Motor neuron (in vitro differentiated cells): ENCODE data around the gene ATXN10. TPM values are rescaled to one million over a fixed set of nuclear protein-coding genes. Genes with fewer than 3 reads are reported as not detected.
A peak's percentile ranks its signal among the peaks of the same experiment; 100 is the strongest.

Experiments used
- ATAC-seq, 8 experiments: fragments of 200-7000 bp; cut with Tn5 transposase; replicated peaks in 6 of 8; 2 replicates each; pipeline ENCODE4 v1.8.0; 2021; ENCODE audit warnings: mild to moderate bottlenecking in 8 of 8, moderate library complexity in 8 of 8
- H3K27ac ChIP-seq, 2 donors: fragments of 250-450 bp; sonication (Bioruptor Pico); 2 replicates each; pipeline ENCODE4 v1.9.0; 2021; ENCODE audit warnings: antibody characterized with exemption in 2 of 2, mild to moderate bottlenecking in 2 of 2, moderate library complexity in 1 of 2
- H3K4me1 ChIP-seq, 2 donors: fragments of 250-450 bp; sonication (Bioruptor Pico); replicated peaks in 1 of 2; 2 replicates each; pipeline ENCODE4 v1.6.1; 2021; ENCODE audit warnings: antibody characterized with exemption in 2 of 2, mild to moderate bottlenecking in 2 of 2, moderate library complexity in 1 of 2
- H3K4me3 ChIP-seq, 5 donors: fragments of 250-450 bp; sonication (Bioruptor Pico); 2 replicates each; pipeline ENCODE4 v1.9.0; 2021; ENCODE audit warnings: antibody characterized with exemption in 5 of 5, mild to moderate bottlenecking in 5 of 5, moderate library complexity in 4 of 5
- WGBS, 10 experiments: fragments of 450-650 bp; shearing (Covaris generic); methylation state at CpG; one replicate each; pipeline ENCODE4 v1.0.0; 2022; 5-methylcytosine and 5-hydroxymethylcytosine counted together
- in situ Hi-C, 9 experiments: fragments of 400-800 bp; cut with MboI; loops; one replicate each; pipeline ENCODE4 v1.15.0; 2021; ENCODE audit warnings: low sequenced_read_pairs in 9 of 9, low pct_unique_long_range_greater_than_20kb in 2 of 9; ENCODE audit not compliant: unreplicated experiment in 9 of 9
- total RNA-seq, 8 experiments: library from RNA; unstranded; fragments of 300-600 nt; gene quantifications; 2 replicates each; pipeline versions ENCODE4 v1.2.3 to v1.2.4, GENCODE V29; 2022

The ATXN10 gene
- total RNA-seq, 8 experiments from 2014 or later, result 61.1 to 122 (median 89.1) TPM

- Histone ChIP-seq H3K4me1 (peaks cover 50 to 52% of the 10 kb centered on the region in 2 donors), H3K27ac (peak overlapping the region; percentile 72 to 80), H3K4me3 (no peak overlapping the region)
- in situ Hi-C loops, result no loop called here
- 20 to 40% methylated on average over 1 to 5 of the region's 6 CpGs; no CpG with 5 or more reads in 8 of the 10 experiments for WGBS, 10 experiments
- ATAC-seq, result no peak
Measured at GRCh38 chr22:45879552-45879949, 207.9 kb downstream of the ATXN10 start.

- 18 to 73% (median 25%) methylated on average over 3 to 9 of the region's 22 CpGs; no CpG with 5 or more reads in 6 of the 10 experiments for WGBS, 10 experiments
- peak overlapping the region; percentile 72 to 80 for H3K27ac ChIP-seq
- H3K4me1 ChIP-seq, result peaks cover 57 to 59% of the 10 kb centered on the region in 2 donors
- no peak for ATAC-seq
- H3K4me3 ChIP-seq, result no peak overlapping the region
- in situ Hi-C loops, result no loop called here
Measured at GRCh38 chr22:45880091-45880715, 208.6 kb downstream of the ATXN10 start.

- WGBS, 10 experiments, result 0 to 60% (median 2%) methylated on average over 2 to 19 of the region's 49 CpGs; no CpG with 5 or more reads in 5 of the 10 experiments
- in situ Hi-C loops, result no loop called here
- ATAC-seq, result peak; percentile 11 to 60 (median 23)
- peak overlapping the region; percentile 72 to 80 for H3K27ac ChIP-seq
- H3K4me1 ChIP-seq, result peaks cover 63 to 64% of the 10 kb centered on the region in 2 donors
- peak overlapping the region in 1 of 5 donors; percentile 29 for H3K4me3 ChIP-seq
Measured at GRCh38 chr22:45880716-45881523, 209.3 kb downstream of the ATXN10 start.

GRCh38 chr22:45881524-45881875, 209.9 kb downstream of the ATXN10 start:
- 50 to 83% (median 75%) methylated on average over 2 to 5 of the region's 8 CpGs; no CpG with 5 or more reads in 5 of the 10 experiments for WGBS, 10 experiments
- Histone ChIP-seq H3K27ac (peak overlapping the region in 1 of 2 donors; percentile 80), H3K4me3 (no peak overlapping the region), H3K4me1 (peaks cover 67 to 68% of the 10 kb centered on the region in 2 donors)
- no peak for ATAC-seq
- in situ Hi-C loops, result no loop called here

GRCh38 chr22:45882881-45883810, 211.5 kb downstream of the ATXN10 start:
- in situ Hi-C loops, result no loop called here
- Histone ChIP-seq H3K4me3 (no peak overlapping the region), H3K27ac (no peak overlapping the region), H3K4me1 (peaks cover 53 to 55% of the 10 kb centered on the region in 2 donors)
- WGBS, 10 experiments, result 80 to 100% (median 98%) methylated on average over 1 to 5 of the region's 32 CpGs; no CpG with 5 or more reads in 4 of the 10 experiments
- ATAC-seq, result no peak

GRCh38 chr22:45883811-45884170, 212.2 kb downstream of the ATXN10 start:
- H3K4me3 ChIP-seq, result no peak overlapping the region
- WGBS, 10 experiments, result 80 to 100% (median 100%) methylated on average over 1 to 2 of the region's 8 CpGs; no CpG with 5 or more reads in 5 of the 10 experiments
- in situ Hi-C loops, result no loop called here
- H3K4me1 ChIP-seq, result peaks cover 48 to 49% of the 10 kb centered on the region in 2 donors
- H3K27ac ChIP-seq, result no peak overlapping the region
- no peak for ATAC-seq

GRCh38 chr22:45884201-45885062, 212.8 kb downstream of the ATXN10 start:
- peaks cover 44 to 50% of the 10 kb centered on the region in 2 donors for H3K4me1 ChIP-seq
- in situ Hi-C loops, result no loop called here
- H3K4me3 ChIP-seq, result no peak overlapping the region
- no peak overlapping the region for H3K27ac ChIP-seq
- peak in 1 of 8 experiments; percentile 19 for ATAC-seq
- WGBS, 10 experiments, result 46 to 90% (median 70%) methylated on average over 3 to 12 of the region's 27 CpGs; no CpG with 5 or more reads in 7 of the 10 experiments

- ATAC-seq, result peak in 5 of 8 experiments; percentile 3 to 26 (median 11)
- no CpG with 5 or more reads among the region's 16 CpGs for WGBS, 10 experiments
- H3K4me1 ChIP-seq, result peaks cover 36 to 51% of the 10 kb centered on the region in 2 donors
- in situ Hi-C loops, result no loop called here
- H3K4me3 ChIP-seq, result no peak overlapping the region
- H3K27ac ChIP-seq, result peak overlapping the region; percentile 38 to 80
Measured at GRCh38 chr22:45885171-45885840, 213.7 kb downstream of the ATXN10 start.

GRCh38 chr22:45885941-45886395, 214.3 kb downstream of the ATXN10 start:
- H3K4me1 ChIP-seq, result peaks cover 30 to 44% of the 10 kb centered on the region in 2 donors
- in situ Hi-C loops, result no loop called here
- 6 to 80% (median 16%) methylated on average over 3 to 9 of the region's 21 CpGs; no CpG with 5 or more reads in 7 of the 10 experiments for WGBS, 10 experiments

GRCh38 chr22:45886540-45886939, 214.9 kb downstream of the ATXN10 start:
- in situ Hi-C loops, result no loop called here
- H3K4me1 ChIP-seq, result peaks cover 24 to 38% of the 10 kb centered on the region in 2 donors
- ATAC-seq, result no peak
- peak overlapping the region; percentile 38 to 80 for H3K27ac ChIP-seq
- WGBS, 10 experiments, result 87% methylated on average over 3 of the region's 7 CpGs; no CpG with 5 or more reads in 9 of the 10 experiments
- no peak overlapping the region for H3K4me3 ChIP-seq

More at GRCh38 chr22:45885941-45886395, 214.3 kb downstream of the ATXN10 start:
- H3K4me3 ChIP-seq, result no peak overlapping the region
- ATAC-seq, result peak in 5 of 8 experiments; percentile 69 to 82 (median 77)
- peak overlapping the region; percentile 38 to 80 for H3K27ac ChIP-seq
